K562 (cell line): ENCODE results near the gene LPCAT1.

ENCODE experiments used
- CBX5 ChIP-seq: IDR thresholded peaks from 2 replicates; pipeline ENCODE4 v1.6.1; 2014; ENCODE audit warnings: low read depth, borderline replicate concordance
- KLF10 ChIP-seq: fragments of 250-450 bp; sonication (Bioruptor Pico); IDR thresholded peaks from 2 replicates; pipeline ENCODE4 v1.6.1; 2021; ENCODE audit warnings: matching md5 sums
- PKNOX1 ChIP-seq: fragments of 450-650 bp; IDR thresholded peaks from 2 replicates; pipeline ENCODE4 v1.6.1; 2016
- SRSF9 ChIP-seq: fragments of 200-400 bp; formaldehyde crosslinking; IDR thresholded peaks from 2 replicates; pipeline ENCODE4 v1.6.1; 2017; ENCODE audit warnings: low read depth, low read length, borderline replicate concordance

GRCh38 chr5:1485579-1486118 lies 38.1 kb downstream of the LPCAT1 start:
- TF ChIP-seq CBX5 (no peak), KLF10 (CRISPR knock-in tag) (no peak), SRSF9 (no peak), PKNOX1 (no peak)
